ENCODE results near the gene ALG1L2.
"Not testable (repeated sequence)": the region's sequence is repeated elsewhere in the genome, so short reads cannot be mapped to it uniquely, and the experiment has no call there.

ALG1L2 gene

GRCh38 chr3:130081351-130081881 lies at the start of gene ALG1L2:
ALG1L2 (plus strand) TSS chr3:130081831; CDS start chr3:130082017, 186 bp downstream.
- no peak for DNase-seq (ENCODE audit: low spot score)

- DNase-seq (ENCODE audit: low spot score): not testable (repeated sequence)
These were observed 44.4 kb upstream of the ALG1L2 start for GRCh38 chr3:130037126-130037815.

- DNase-seq (ENCODE audit: low spot score): not testable (repeated sequence)
These were observed 38.9 kb upstream of the ALG1L2 start for GRCh38 chr3:130042736-130043135.

GRCh38 chr3:130043658-130044057 lies 38.0 kb upstream of the ALG1L2 start:
- DNase-seq (ENCODE audit: low spot score): not testable (repeated sequence)

GRCh38 chr3:130044370-130044769 lies 37.3 kb upstream of the ALG1L2 start:
- no peak for DNase-seq (ENCODE audit: low spot score)

- DNase-seq (ENCODE audit: low spot score): no peak
These were observed 32.9 kb upstream of the ALG1L2 start for GRCh38 chr3:130048726-130049125.

GRCh38 chr3:130052366-130052765 lies 29.3 kb upstream of the ALG1L2 start:
- not testable (repeated sequence) for DNase-seq (ENCODE audit: low spot score)

- DNase-seq (ENCODE audit: low spot score): not testable (repeated sequence)
These were observed 28.7 kb upstream of the ALG1L2 start for GRCh38 chr3:130052965-130053364.

GRCh38 chr3:130057536-130058266 lies 23.9 kb upstream of the ALG1L2 start:
- not testable (repeated sequence) for DNase-seq (ENCODE audit: low spot score)

- DNase-seq (ENCODE audit: low spot score): not testable (repeated sequence)
These were observed 23.4 kb upstream of the ALG1L2 start for GRCh38 chr3:130058267-130058657.

GRCh38 chr3:130058716-130059115 lies 22.9 kb upstream of the ALG1L2 start:
- not testable (repeated sequence) for DNase-seq (ENCODE audit: low spot score)

- DNase-seq (ENCODE audit: low spot score): not testable (repeated sequence)
These were observed 22.5 kb upstream of the ALG1L2 start for GRCh38 chr3:130059162-130059561.

- no peak for DNase-seq (ENCODE audit: low spot score)
These were observed 8.0 kb upstream of the ALG1L2 start for GRCh38 chr3:130073582-130073981.

GRCh38 chr3:130077636-130078035 lies 4.0 kb upstream of the ALG1L2 start:
- no peak for DNase-seq (ENCODE audit: low spot score)

GRCh38 chr3:130083363-130084090 lies 1.9 kb downstream of the ALG1L2 start:
- DNase-seq (ENCODE audit: low spot score): not testable (repeated sequence)

- no peak for DNase-seq (ENCODE audit: low spot score)
These were observed 2.9 kb downstream of the ALG1L2 start for GRCh38 chr3:130084436-130084980.

- no peak for DNase-seq (ENCODE audit: low spot score)
These were observed 4.2 kb downstream of the ALG1L2 start for GRCh38 chr3:130085881-130086280.

GRCh38 chr3:130086628-130087027 lies 5.0 kb downstream of the ALG1L2 start:
- not testable (repeated sequence) for DNase-seq (ENCODE audit: low spot score)

GRCh38 chr3:130088061-130088460 lies 6.4 kb downstream of the ALG1L2 start:
- DNase-seq (ENCODE audit: low spot score): no peak

- DNase-seq (ENCODE audit: low spot score): not testable (repeated sequence)
These were observed 9.1 kb downstream of the ALG1L2 start for GRCh38 chr3:130090681-130091080.

- no peak for DNase-seq (ENCODE audit: low spot score)
These were observed 10.3 kb downstream of the ALG1L2 start for GRCh38 chr3:130091958-130092357.

All from CD4-positive, alpha-beta T cell treated with Interleukin-2 at 100 ng/mL for 4 hours (primary cell).